Subcutaneous abdominal adipose tissue (tissue), 5 donors: ENCODE measurements around the gene FGF12.
"Not testable (repeated sequence)": the region's sequence is repeated elsewhere in the genome, so short reads cannot be mapped to it uniquely, and the experiment has no call there.

Experiments
- H3K27ac ChIP-seq: one replicate; pipeline ENCODE4 v1.7.0; 2013; ENCODE audit warnings: low read depth, mild to moderate bottlenecking, inconsistent platforms, low read length, moderate library complexity
- H3K27me3 ChIP-seq, 5 donors: one replicate each; pipeline ENCODE4 v1.7.0; 2013; ENCODE audit warnings: low read length in 5 of 5, inconsistent platforms in 1 of 5; ENCODE audit not compliant: control insufficient read depth in 5 of 5, insufficient read depth in 4 of 5
- H3K36me3 ChIP-seq, 5 donors: one replicate each; pipeline ENCODE4 v1.7.0; 2013; ENCODE audit warnings: low read length in 5 of 5; ENCODE audit not compliant: control insufficient read depth in 5 of 5, insufficient read depth in 5 of 5
- H3K4me1 ChIP-seq, 5 donors: one replicate each; pipeline ENCODE4 v1.7.0; 2013; ENCODE audit warnings: low read length in 5 of 5, mild to moderate bottlenecking in 3 of 5, moderate library complexity in 1 of 5; ENCODE audit not compliant: control insufficient read depth in 5 of 5, insufficient read depth in 5 of 5
- H3K4me3 ChIP-seq, 5 donors: one replicate each; pipeline ENCODE4 v1.7.0; 2013; ENCODE audit warnings: low read length in 5 of 5, low read depth in 1 of 5
- H3K9ac ChIP-seq, 5 donors: one replicate each; pipeline ENCODE4 v1.7.0; 2013; ENCODE audit warnings: low read length in 5 of 5, mild to moderate bottlenecking in 4 of 5, moderate library complexity in 3 of 5
- H3K9me3 ChIP-seq, 5 donors: one replicate each; pipeline ENCODE4 v1.7.0; 2013; ENCODE audit warnings: low read length in 5 of 5; ENCODE audit not compliant: control insufficient read depth in 5 of 5
- donor health status: healthy.
- donor health status: healthy.
- donor health status: healthy.
- donor health status: healthy.
- donor health status: healthy.

FGF12 gene

GRCh38 chr3:192727032-192727847 lies at the start of gene FGF12:
Gene FGF12, minus strand, starts transcription at chr3:192727541.
- Histone ChIP-seq H3K27me3 (peaks cover 0 to 5% (median 3%) of the 10 kb centered on the region in 5 donors), H3K4me1 (peaks cover 0 to 12% (median 6%) of the 10 kb centered on the region in 5 donors), H3K36me3 (no peaks in the 10 kb centered on the region), H3K27ac (no peak within 1 kb of the TSS), H3K9ac (no peak within 1 kb of the TSS), H3K4me3 (peak within 1 kb of the TSS in 4 of 5 donors; percentile 12 to 60 (median 47)), H3K9me3 (no peaks in the 10 kb centered on the region)

GRCh38 chr3:192774341-192774740 lies 47.0 kb upstream of the FGF12 start:
- not testable (repeated sequence) for H3K27ac ChIP-seq, H3K9ac ChIP-seq, H3K36me3 ChIP-seq, H3K27me3 ChIP-seq, H3K4me1 ChIP-seq, H3K9me3 ChIP-seq, H3K4me3 ChIP-seq

- H3K27ac ChIP-seq, result no peak overlapping the region
- H3K9ac ChIP-seq, result no peak overlapping the region
- no peaks in the 10 kb centered on the region for H3K27me3 ChIP-seq
- peaks cover 0 to 10% (median 4%) of the 10 kb centered on the region in 5 donors for H3K9me3 ChIP-seq
- no peaks in the 10 kb centered on the region for H3K4me1 ChIP-seq
- H3K36me3 ChIP-seq, result no peaks in the 10 kb centered on the region
- H3K4me3 ChIP-seq, result no peak overlapping the region
Observed at GRCh38 chr3:192772240-192772894, 45.0 kb upstream of the FGF12 start.

- H3K27me3 ChIP-seq, result peaks cover 0 to 5% (median 0%) of the 10 kb centered on the region in 5 donors
- no peak overlapping the region for H3K9ac ChIP-seq
- no peaks in the 10 kb centered on the region for H3K4me1 ChIP-seq
- H3K9me3 ChIP-seq, result no peaks in the 10 kb centered on the region
- H3K27ac ChIP-seq, result no peak overlapping the region
- no peak overlapping the region for H3K4me3 ChIP-seq
- no peaks in the 10 kb centered on the region for H3K36me3 ChIP-seq
Observed at GRCh38 chr3:192758654-192759053, 31.3 kb upstream of the FGF12 start.

- no peaks in the 10 kb centered on the region for H3K36me3 ChIP-seq
- H3K4me3 ChIP-seq, result no peak overlapping the region
- H3K4me1 ChIP-seq, result no peaks in the 10 kb centered on the region
- H3K27ac ChIP-seq, result no peak overlapping the region
- H3K9ac ChIP-seq, result no peak overlapping the region
- H3K27me3 ChIP-seq, result no peaks in the 10 kb centered on the region
- no peaks in the 10 kb centered on the region for H3K9me3 ChIP-seq
Observed at GRCh38 chr3:192751148-192751547, 23.8 kb upstream of the FGF12 start.

- no peak overlapping the region for H3K4me3 ChIP-seq
- no peak overlapping the region for H3K27ac ChIP-seq
- no peaks in the 10 kb centered on the region for H3K27me3 ChIP-seq
Observed at GRCh38 chr3:192750201-192750600, 22.9 kb upstream of the FGF12 start.

GRCh38 chr3:192747746-192748145 lies 20.4 kb upstream of the FGF12 start:
- Histone ChIP-seq H3K4me3 (no peak overlapping the region), H3K4me1 (no peaks in the 10 kb centered on the region), H3K36me3 (no peaks in the 10 kb centered on the region), H3K9ac (no peak overlapping the region), H3K27ac (no peak overlapping the region), H3K9me3 (no peaks in the 10 kb centered on the region), H3K27me3 (no peaks in the 10 kb centered on the region)

More at GRCh38 chr3:192750201-192750600, 22.9 kb upstream of the FGF12 start:
- Histone ChIP-seq H3K36me3 (no peaks in the 10 kb centered on the region), H3K9me3 (no peaks in the 10 kb centered on the region), H3K9ac (no peak overlapping the region), H3K4me1 (no peaks in the 10 kb centered on the region)

GRCh38 chr3:192747145-192747544 lies 19.8 kb upstream of the FGF12 start:
- no peak overlapping the region for H3K4me3 ChIP-seq
- no peak overlapping the region for H3K27ac ChIP-seq
- H3K4me1 ChIP-seq, result no peaks in the 10 kb centered on the region
- no peak overlapping the region for H3K9ac ChIP-seq
- no peaks in the 10 kb centered on the region for H3K27me3 ChIP-seq
- H3K36me3 ChIP-seq, result no peaks in the 10 kb centered on the region
- no peaks in the 10 kb centered on the region for H3K9me3 ChIP-seq

- H3K4me3 ChIP-seq, result no peak overlapping the region
- no peak overlapping the region for H3K9ac ChIP-seq
- no peak overlapping the region for H3K27ac ChIP-seq
- H3K4me1 ChIP-seq, result no peaks in the 10 kb centered on the region
- H3K36me3 ChIP-seq, result no peaks in the 10 kb centered on the region
- H3K9me3 ChIP-seq, result no peaks in the 10 kb centered on the region
- H3K27me3 ChIP-seq, result no peaks in the 10 kb centered on the region
Observed at GRCh38 chr3:192745150-192745549, 17.8 kb upstream of the FGF12 start.

- H3K9ac ChIP-seq, H3K27ac ChIP-seq, H3K4me1 ChIP-seq, H3K4me3 ChIP-seq, H3K9me3 ChIP-seq, H3K27me3 ChIP-seq, H3K36me3 ChIP-seq: not testable (repeated sequence)
Observed at GRCh38 chr3:192744604-192745003, 17.3 kb upstream of the FGF12 start.
